GM23338 (cell line): ENCODE results near the gene GALNT3. TPM values are rescaled to one million over a fixed set of nuclear protein-coding genes. Genes with fewer than 3 reads are reported as not detected.

Experiments
- ATAC-seq: fragments of 200-7000 bp; cut with Tn5 transposase; 3 replicates; pipeline ENCODE4 v1.9.1; 2020
- DNase-seq: peaks from one replicate; pipeline ENCODE4 v3.0.0-alpha.2; 2015; ENCODE audit warnings: low spot score
- H2AFZ ChIP-seq: fragments of 200-600 bp; sonication (generic); 2 replicates; pipeline ENCODE4 v1.8.0; 2016; ENCODE audit warnings: antibody characterized with exemption, mild to moderate bottlenecking, moderate library complexity
- H3F3A ChIP-seq: fragments of 200-600 bp; sonication (generic); replicated peaks from 2 replicates; pipeline ENCODE4 v1.8.0; 2017; ENCODE audit warnings: antibody characterized with exemption, mixed run types, low read depth
- H3K27ac ChIP-seq: fragments of 200-600 bp; sonication (generic); 2 replicates; pipeline ENCODE4 v1.6.1; 2016; ENCODE audit warnings: low read depth
- H3K27me3 ChIP-seq: fragments of 200-600 bp; sonication (generic); 2 replicates; pipeline ENCODE4 v1.8.0; 2016; ENCODE audit warnings: mild to moderate bottlenecking, mixed run types, moderate library complexity; ENCODE audit not compliant: insufficient read depth
- H3K36me3 ChIP-seq: fragments of 200-600 bp; sonication (generic); 2 replicates; pipeline ENCODE4 v1.8.0; 2016; ENCODE audit warnings: mild to moderate bottlenecking; ENCODE audit not compliant: insufficient read depth
- H3K4me1 ChIP-seq: fragments of 200-600 bp; sonication (generic); 2 replicates; pipeline ENCODE4 v1.8.0; 2016; ENCODE audit warnings: mild to moderate bottlenecking, moderate library complexity; ENCODE audit not compliant: insufficient read depth
- H3K4me2 ChIP-seq: fragments of 200-600 bp; sonication (generic); 2 replicates; pipeline ENCODE4 v1.7.1; 2017; ENCODE audit warnings: mixed run types
- H3K4me3 ChIP-seq: fragments of 200-600 bp; sonication (generic); 2 replicates; pipeline ENCODE4 v1.6.1; 2016; ENCODE audit warnings: mixed run types
- H3K79me2 ChIP-seq: fragments of 200-600 bp; sonication (generic); replicated peaks from 2 replicates; pipeline ENCODE4 v1.8.0; 2017; ENCODE audit warnings: mild to moderate bottlenecking; ENCODE audit not compliant: insufficient read depth
- H3K9me2 ChIP-seq: fragments of 200-600 bp; sonication (generic); 2 replicates; pipeline ENCODE4 v1.8.0; 2017; ENCODE audit not compliant: insufficient read depth
- H4K20me1 ChIP-seq: fragments of 200-600 bp; sonication (generic); replicated peaks from 2 replicates; pipeline ENCODE4 v1.8.0; 2017; ENCODE audit warnings: mild to moderate bottlenecking; ENCODE audit not compliant: insufficient read depth
- H3K27ac Mint-ChIP-seq: 2 replicates; pipeline ENCODE4 v1.8.0; 2020; ENCODE audit warnings: inconsistent platforms, mild to moderate bottlenecking, moderate library complexity, mixed read lengths
- H3K27me3 Mint-ChIP-seq: 3 replicates; pipeline ENCODE4 v1.8.0; 2022; ENCODE audit warnings: low read depth, mild to moderate bottlenecking, moderate library complexity, mixed read lengths, inconsistent platforms; ENCODE audit not compliant: insufficient read depth, poor library complexity
- H3K36me3 Mint-ChIP-seq: 3 replicates; pipeline ENCODE4 v1.8.0; 2021; ENCODE audit warnings: low read depth, mild to moderate bottlenecking, inconsistent platforms, moderate library complexity, mixed read lengths
- H3K4me1 Mint-ChIP-seq: 3 replicates; pipeline ENCODE4 v1.8.0; 2020; ENCODE audit warnings: mild to moderate bottlenecking, inconsistent platforms, mixed read lengths
- H3K4me3 Mint-ChIP-seq: 3 replicates; pipeline ENCODE4 v1.8.0; 2021; ENCODE audit warnings: moderate library complexity, mild to moderate bottlenecking, inconsistent platforms, mixed read lengths
- H3K9me3 Mint-ChIP-seq: 3 replicates; pipeline ENCODE4 v1.8.0; 2020; ENCODE audit warnings: moderate library complexity, mild to moderate bottlenecking, inconsistent platforms, mixed read lengths
- CREB1 ChIP-seq: fragments of 250-450 bp; sonication (Bioruptor Pico); IDR thresholded peaks from 2 replicates; pipeline ENCODE4 v1.5.0; 2020; ENCODE audit warnings: low read depth, mild to moderate bottlenecking, moderate library complexity
- NANOG ChIP-seq: IDR thresholded peaks from 2 replicates; pipeline ENCODE4 v1.6.1; 2016; ENCODE audit warnings: antibody characterized with exemption, borderline replicate concordance
- REST ChIP-seq: IDR thresholded peaks from one replicate; pipeline ENCODE4 v1.6.1; 2018; ENCODE audit warnings: antibody characterized with exemption; ENCODE audit not compliant: unreplicated experiment
- polyA plus RNA-seq: library from polyadenylated mRNA; unstranded; fragments of >200 nt; fragmentation: Nextera tagmentation; extraction: Ambion mirVana; gene quantifications from 2 replicates; pipeline ENCODE4 v1.2.1, GENCODE V29; 2016
- total RNA-seq: library from RNA; depleted of rRNA; stranded (reverse); fragments of >200 nt; shearing (Covaris generic); gene quantifications from 2 replicates; pipeline ENCODE4 v1.2.3, GENCODE V29; 2014
- TF ChIP-seq, protein P1 (sequence below): fragments of 250-450 bp; sonication (Bioruptor Pico); IDR thresholded peaks from 2 replicates; pipeline ENCODE4 v1.5.0; 2020; ENCODE audit warnings: mild to moderate bottlenecking, moderate library complexity
- TF ChIP-seq, protein P2 (sequence below), 2 experiments: fragments of 200-600 bp in 1 of 2; sonication (generic) in 1 of 2; conservative IDR thresholded peaks; 2 replicates each; pipeline versions ENCODE4 v1.5.1 to v1.6.1; 2016 to 2017; ENCODE audit warnings: antibody characterized with exemption in 2 of 2, low read depth in 2 of 2, mild to moderate bottlenecking in 2 of 2, moderate library complexity in 1 of 2

The GALNT3 gene
- total and polyA plus RNA-seq, 2 experiments from 2014 or later = 16.8 to 17.1 TPM

GRCh38 chr2:165772183-165772582 is 21.9 kb downstream of the GALNT3 start (continued):
- TF ChIP-seq, protein P1, sequence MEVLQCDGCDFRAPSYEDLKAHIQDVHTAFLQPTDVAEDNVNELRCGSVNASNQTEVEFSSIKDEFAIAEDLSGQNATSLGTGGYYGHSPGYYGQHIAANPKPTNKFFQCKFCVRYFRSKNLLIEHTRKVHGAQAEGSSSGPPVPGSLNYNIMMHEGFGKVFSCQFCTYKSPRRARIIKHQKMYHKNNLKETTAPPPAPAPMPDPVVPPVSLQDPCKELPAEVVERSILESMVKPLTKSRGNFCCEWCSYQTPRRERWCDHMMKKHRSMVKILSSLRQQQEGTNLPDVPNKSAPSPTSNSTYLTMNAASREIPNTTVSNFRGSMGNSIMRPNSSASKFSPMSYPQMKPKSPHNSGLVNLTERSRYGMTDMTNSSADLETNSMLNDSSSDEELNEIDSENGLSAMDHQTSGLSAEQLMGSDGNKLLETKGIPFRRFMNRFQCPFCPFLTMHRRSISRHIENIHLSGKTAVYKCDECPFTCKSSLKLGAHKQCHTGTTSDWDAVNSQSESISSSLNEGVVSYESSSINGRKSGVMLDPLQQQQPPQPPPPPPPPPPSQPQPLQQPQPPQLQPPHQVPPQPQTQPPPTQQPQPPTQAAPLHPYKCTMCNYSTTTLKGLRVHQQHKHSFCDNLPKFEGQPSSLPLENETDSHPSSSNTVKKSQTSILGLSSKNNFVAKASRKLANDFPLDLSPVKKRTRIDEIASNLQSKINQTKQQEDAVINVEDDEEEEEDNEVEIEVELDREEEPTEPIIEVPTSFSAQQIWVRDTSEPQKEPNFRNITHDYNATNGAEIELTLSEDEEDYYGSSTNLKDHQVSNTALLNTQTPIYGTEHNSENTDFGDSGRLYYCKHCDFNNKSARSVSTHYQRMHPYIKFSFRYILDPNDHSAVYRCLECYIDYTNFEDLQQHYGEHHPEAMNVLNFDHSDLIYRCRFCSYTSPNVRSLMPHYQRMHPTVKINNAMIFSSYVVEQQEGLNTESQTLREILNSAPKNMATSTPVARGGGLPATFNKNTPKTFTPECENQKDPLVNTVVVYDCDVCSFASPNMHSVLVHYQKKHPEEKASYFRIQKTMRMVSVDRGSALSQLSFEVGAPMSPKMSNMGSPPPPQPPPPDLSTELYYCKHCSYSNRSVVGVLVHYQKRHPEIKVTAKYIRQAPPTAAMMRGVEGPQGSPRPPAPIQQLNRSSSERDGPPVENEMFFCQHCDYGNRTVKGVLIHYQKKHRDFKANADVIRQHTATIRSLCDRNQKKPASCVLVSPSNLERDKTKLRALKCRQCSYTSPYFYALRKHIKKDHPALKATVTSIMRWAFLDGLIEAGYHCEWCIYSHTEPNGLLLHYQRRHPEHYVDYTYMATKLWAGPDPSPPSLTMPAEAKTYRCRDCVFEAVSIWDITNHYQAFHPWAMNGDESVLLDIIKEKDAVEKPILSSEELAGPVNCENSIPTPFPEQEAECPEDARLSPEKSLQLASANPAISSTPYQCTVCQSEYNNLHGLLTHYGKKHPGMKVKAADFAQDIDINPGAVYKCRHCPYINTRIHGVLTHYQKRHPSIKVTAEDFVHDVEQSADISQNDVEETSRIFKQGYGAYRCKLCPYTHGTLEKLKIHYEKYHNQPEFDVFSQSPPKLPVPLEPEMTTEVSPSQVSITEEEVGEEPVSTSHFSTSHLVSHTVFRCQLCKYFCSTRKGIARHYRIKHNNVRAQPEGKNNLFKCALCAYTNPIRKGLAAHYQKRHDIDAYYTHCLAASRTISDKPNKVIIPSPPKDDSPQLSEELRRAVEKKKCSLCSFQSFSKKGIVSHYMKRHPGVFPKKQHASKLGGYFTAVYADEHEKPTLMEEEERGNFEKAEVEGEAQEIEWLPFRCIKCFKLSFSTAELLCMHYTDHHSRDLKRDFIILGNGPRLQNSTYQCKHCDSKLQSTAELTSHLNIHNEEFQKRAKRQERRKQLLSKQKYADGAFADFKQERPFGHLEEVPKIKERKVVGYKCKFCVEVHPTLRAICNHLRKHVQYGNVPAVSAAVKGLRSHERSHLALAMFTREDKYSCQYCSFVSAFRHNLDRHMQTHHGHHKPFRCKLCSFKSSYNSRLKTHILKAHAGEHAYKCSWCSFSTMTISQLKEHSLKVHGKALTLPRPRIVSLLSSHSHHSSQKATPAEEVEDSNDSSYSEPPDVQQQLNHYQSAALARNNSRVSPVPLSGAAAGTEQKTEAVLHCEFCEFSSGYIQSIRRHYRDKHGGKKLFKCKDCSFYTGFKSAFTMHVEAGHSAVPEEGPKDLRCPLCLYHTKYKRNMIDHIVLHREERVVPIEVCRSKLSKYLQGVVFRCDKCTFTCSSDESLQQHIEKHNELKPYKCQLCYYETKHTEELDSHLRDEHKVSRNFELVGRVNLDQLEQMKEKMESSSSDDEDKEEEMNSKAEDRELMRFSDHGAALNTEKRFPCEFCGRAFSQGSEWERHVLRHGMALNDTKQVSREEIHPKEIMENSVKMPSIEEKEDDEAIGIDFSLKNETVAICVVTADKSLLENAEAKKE (CRISPR knock-in tag) = no peak
- TF ChIP-seq CREB1 (CRISPR knock-in tag) = no peak

GRCh38 chr2:165766326-165766927 is 27.6 kb downstream of the GALNT3 start:
- no peaks in the 10 kb centered on the region for H3K9me3 Mint-ChIP-seq
- TF ChIP-seq, protein P2, sequence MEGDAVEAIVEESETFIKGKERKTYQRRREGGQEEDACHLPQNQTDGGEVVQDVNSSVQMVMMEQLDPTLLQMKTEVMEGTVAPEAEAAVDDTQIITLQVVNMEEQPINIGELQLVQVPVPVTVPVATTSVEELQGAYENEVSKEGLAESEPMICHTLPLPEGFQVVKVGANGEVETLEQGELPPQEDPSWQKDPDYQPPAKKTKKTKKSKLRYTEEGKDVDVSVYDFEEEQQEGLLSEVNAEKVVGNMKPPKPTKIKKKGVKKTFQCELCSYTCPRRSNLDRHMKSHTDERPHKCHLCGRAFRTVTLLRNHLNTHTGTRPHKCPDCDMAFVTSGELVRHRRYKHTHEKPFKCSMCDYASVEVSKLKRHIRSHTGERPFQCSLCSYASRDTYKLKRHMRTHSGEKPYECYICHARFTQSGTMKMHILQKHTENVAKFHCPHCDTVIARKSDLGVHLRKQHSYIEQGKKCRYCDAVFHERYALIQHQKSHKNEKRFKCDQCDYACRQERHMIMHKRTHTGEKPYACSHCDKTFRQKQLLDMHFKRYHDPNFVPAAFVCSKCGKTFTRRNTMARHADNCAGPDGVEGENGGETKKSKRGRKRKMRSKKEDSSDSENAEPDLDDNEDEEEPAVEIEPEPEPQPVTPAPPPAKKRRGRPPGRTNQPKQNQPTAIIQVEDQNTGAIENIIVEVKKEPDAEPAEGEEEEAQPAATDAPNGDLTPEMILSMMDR (conservative IDR thresholded peaks at IDR 0.05; ENCODE audit: low read depth in 2 of 2) = no peak
- TF ChIP-seq REST = no peak
- no peak for TF ChIP-seq NANOG

More at GRCh38 chr2:165766326-165766927, 27.6 kb downstream of the GALNT3 start:
- Histone ChIP-seq H3K27me3 (no peaks in the 10 kb centered on the region), H2AFZ (no peak overlapping the region), H3K4me2 (no peak overlapping the region), H3K4me1 (peaks cover 26% of the 10 kb centered on the region), H3F3A (no peaks in the 10 kb centered on the region), H3K79me2 (peaks cover 65% of the 10 kb centered on the region), H3K36me3 (no peaks in the 10 kb centered on the region; the same call in 1 of the 2 replicates), H3K27ac (no peak overlapping the region), H4K20me1 (no peaks in the 10 kb centered on the region), H3K9me2 (no peaks in the 10 kb centered on the region), H3K4me3 (no peak overlapping the region)
- Mint-ChIP-seq H3K27ac (peak overlapping the region; percentile 66; the same call in 1 of the 2 replicates), H3K4me3 (no peak overlapping the region), H3K27me3 (no peaks in the 10 kb centered on the region), H3K4me1 (peaks cover 21% of the 10 kb centered on the region; the same call in 2 of the 3 replicates), H3K36me3 (no peaks in the 10 kb centered on the region)
- no peak for ATAC-seq
- no peak for DNase-seq
